ENCODE data around the gene TUB. TPM values are rescaled to one million over a fixed set of nuclear protein-coding genes. Genes with fewer than 3 reads are reported as not detected.

Gene TUB
- polyA plus RNA-seq, 1 of the 3 experiments (the other 2 are of a cell fraction), result 11.3 TPM

- TF ChIP-seq ZBTB33 (IDR thresholded peaks at IDR 0.05; ENCODE audit: borderline replicate concordance, low read depth), result no peak
- TF ChIP-seq FOXM1 (IDR thresholded peaks at IDR 0.05; ENCODE audit: low read depth), result no peak
- TF ChIP-seq CHD2 (IDR thresholded peaks at IDR 0.05; ENCODE audit: low read length, partially characterized antibody), result peak; percentile 50
- TF ChIP-seq MXI1 (IDR thresholded peaks at IDR 0.05; ENCODE audit: low read depth, low read length), result no peak
- no peak for TF ChIP-seq ELF1 (IDR thresholded peaks at IDR 0.05)
- no peak for TF ChIP-seq EP300 (IDR thresholded peaks at IDR 0.05; ENCODE audit: borderline replicate concordance in 1 of 2, low read depth in 1 of 2, low read length in 1 of 2)
- TF ChIP-seq USF1 (IDR thresholded peaks at IDR 0.05; ENCODE audit: borderline replicate concordance, low read depth), result no peak
- TF ChIP-seq RFX5 (IDR thresholded peaks at IDR 0.05; ENCODE audit: low read length), result no peak
- TF ChIP-seq POLR2AphosphoS5 (IDR thresholded peaks at IDR 0.05; ENCODE audit: low read depth, low read length), result no peak
Measured at GRCh38 chr11:8033305-8034105, 47.5 kb upstream of the TUB start (continued).

- H3F3A ChIP-seq (replicated peaks; ENCODE audit: insufficient read depth), result no peaks in the 10 kb centered on the region
- H3K36me3 ChIP-seq (replicated peaks in 1 of 2; ENCODE audit: control insufficient read depth in 1 of 2, insufficient read depth in 2 of 2, low read length in 1 of 2), result no peaks in the 10 kb centered on the region
- WGBS (ENCODE audit: low lambda C conversion rate), result 71% methylated on average over 2 of the region's 3 CpGs
- H3K4me1 ChIP-seq (ENCODE audit: control insufficient read depth in 1 of 2, insufficient read depth in 2 of 2, low read depth in 1 of 2, low read length in 1 of 2), result peaks cover 0 to 48% of the 10 kb centered on the region in 2 experiments; a peak in 1 of 4 replicates
- ChIA-PET CTCF (interaction anchor here (1.2 to 11.3 kb wide), 17 partner anchors 10 to 335 kb away, joined by 3 to 620 read pairs (median 18); partner anchors contain the start of gene TUB), POLR2A (interaction anchor here (1.3 to 2.8 kb wide), 5 partner anchors 34 to 65 kb away, joined by 3 to 27 read pairs (median 6); no protein-coding TSS in a partner anchor)
- H3K9me3 ChIP-seq, result no peaks in the 10 kb centered on the region
- DNase-seq, result no peak
- H3K9ac ChIP-seq, result no peak overlapping the region
- no peak for TF ChIP-seq NFIC (IDR thresholded peaks at IDR 0.05; ENCODE audit: borderline replicate concordance)
- no peak for TF ChIP-seq IRF3 (IDR thresholded peaks at IDR 0.05; ENCODE audit: low read depth, low read length)
- no peak for TF ChIP-seq SIN3A (IDR thresholded peaks at IDR 0.05; ENCODE audit: borderline replicate concordance, low read depth, low read length)
- no peak for TF ChIP-seq ZBTB33 (IDR thresholded peaks at IDR 0.05; ENCODE audit: borderline replicate concordance, low read depth)
- no peak for TF ChIP-seq POLR2AphosphoS5 (IDR thresholded peaks at IDR 0.05; ENCODE audit: low read depth, low read length)
- no peak for TF ChIP-seq USF1 (IDR thresholded peaks at IDR 0.05; ENCODE audit: borderline replicate concordance, low read depth)
- no peak for TF ChIP-seq SMC3 (IDR thresholded peaks at IDR 0.05; ENCODE audit: low read depth, low read length)
- no peak for TF ChIP-seq MXI1 (IDR thresholded peaks at IDR 0.05; ENCODE audit: low read depth, low read length)
- no peak for TF ChIP-seq NRF1 (IDR thresholded peaks at IDR 0.05; ENCODE audit: low read depth, low read length)
- no peak for TF ChIP-seq RXRA (IDR thresholded peaks at IDR 0.05; ENCODE audit: borderline replicate concordance, low read depth)
- no peak for TF ChIP-seq EP300 (IDR thresholded peaks at IDR 0.05; ENCODE audit: borderline replicate concordance in 1 of 2, low read depth in 1 of 2, low read length in 1 of 2)
- no peak for TF ChIP-seq CHD2 (IDR thresholded peaks at IDR 0.05; ENCODE audit: low read length, partially characterized antibody)
- TF ChIP-seq TEAD4 (IDR thresholded peaks at IDR 0.05; ENCODE audit: borderline replicate concordance, insufficient read depth), result no peak
- no peak for TF ChIP-seq TAF1 (IDR thresholded peaks at IDR 0.05; ENCODE audit: borderline replicate concordance, low read depth, low read length)
- no peak for TF ChIP-seq MEF2A (IDR thresholded peaks at IDR 0.05; ENCODE audit: borderline replicate concordance, low read depth)
- TF ChIP-seq TCF12 (IDR thresholded peaks at IDR 0.05), result no peak
- no peak for TF ChIP-seq ELF1 (IDR thresholded peaks at IDR 0.05)
- H3K27me3 ChIP-seq (ENCODE audit: insufficient read depth), result no peaks in the 10 kb centered on the region
- H3K4me3 ChIP-seq (ENCODE audit: low read depth in 2 of 2, low read length in 1 of 2), result no peak overlapping the region
- H3K9me2 ChIP-seq, result no peaks in the 10 kb centered on the region
- H3K4me2 ChIP-seq, result no peak overlapping the region
- no peaks in the 10 kb centered on the region for H3K79me2 ChIP-seq (ENCODE audit: insufficient read depth)
- H3K27ac ChIP-seq (ENCODE audit: low read depth in 2 of 2, low read length in 1 of 2), result peak overlapping the region in 1 of 2 experiments; percentile 28; a peak in 1 of 4 replicates
- H2AFZ ChIP-seq (ENCODE audit: low read depth), result no peak overlapping the region
- H4K20me1 ChIP-seq (ENCODE audit: insufficient read depth), result no peaks in the 10 kb centered on the region
Measured at GRCh38 chr11:8034106-8034585, 46.9 kb upstream of the TUB start.

All from SK-N-SH (cell line).